DMS 273 treated with DMSO at 0.1 percent for 48 hours (cell line): ENCODE measurements around the gene SLC6A7.

Experiments used
- DNase-seq: peaks from one replicate; lab custom pipeline; 2025; lab: John Stamatoyannopoulos, UW

SLC6A7 gene

GRCh38 chr5:150192462-150192861 is 2.6 kb downstream of the SLC6A7 start:
- DNase-seq: no peak

GRCh38 chr5:150195736-150196485 is 6.0 kb downstream of the SLC6A7 start:
- no peak for DNase-seq

DNA sequence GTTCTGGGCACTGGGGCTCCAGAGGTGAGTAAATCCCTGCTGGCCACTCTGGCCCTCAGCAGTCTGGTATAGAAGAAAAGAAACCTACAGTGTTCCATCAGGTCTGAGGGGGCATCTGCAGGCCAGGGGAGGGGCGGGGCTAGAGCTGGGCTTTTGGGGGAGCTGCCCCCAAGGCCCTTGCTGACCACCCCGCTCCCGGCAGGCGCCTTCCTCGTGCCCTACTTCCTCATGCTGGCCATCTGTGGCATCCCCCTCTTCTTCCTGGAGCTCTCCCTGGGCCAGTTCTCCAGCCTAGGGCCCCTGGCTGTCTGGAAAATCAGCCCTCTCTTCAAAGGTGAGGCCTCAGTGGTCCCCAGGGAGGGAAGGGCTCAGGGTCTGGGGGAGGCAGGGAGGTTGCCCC is 6.7 kb downstream of the SLC6A7 start:
- DNase-seq: no peak

GRCh38 chr5:150196986-150197385 is 7.1 kb downstream of the SLC6A7 start:
- no peak for DNase-seq

DNA sequence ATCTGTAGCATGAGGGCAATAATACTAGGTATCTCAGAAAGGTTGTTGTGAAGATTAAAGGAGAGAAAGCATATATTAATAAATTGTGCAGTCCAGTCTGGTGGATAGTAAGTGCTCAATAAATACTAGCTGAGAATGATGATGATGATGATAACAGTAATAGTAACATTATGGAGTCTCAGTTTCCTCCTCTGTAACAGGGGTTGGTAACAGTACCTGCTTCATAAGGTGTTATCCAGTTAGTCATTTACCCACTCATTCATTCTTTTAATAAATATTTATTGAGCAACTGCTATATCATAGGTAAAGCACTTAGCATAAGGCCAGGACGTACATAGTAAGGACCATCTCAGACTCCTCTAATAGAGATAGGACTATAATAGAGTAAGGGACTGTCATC is 7.6 kb downstream of the SLC6A7 start:
- no peak for DNase-seq

GRCh38 chr5:150202501-150202900 is 12.6 kb downstream of the SLC6A7 start:
- DNase-seq: no peak

DNA sequence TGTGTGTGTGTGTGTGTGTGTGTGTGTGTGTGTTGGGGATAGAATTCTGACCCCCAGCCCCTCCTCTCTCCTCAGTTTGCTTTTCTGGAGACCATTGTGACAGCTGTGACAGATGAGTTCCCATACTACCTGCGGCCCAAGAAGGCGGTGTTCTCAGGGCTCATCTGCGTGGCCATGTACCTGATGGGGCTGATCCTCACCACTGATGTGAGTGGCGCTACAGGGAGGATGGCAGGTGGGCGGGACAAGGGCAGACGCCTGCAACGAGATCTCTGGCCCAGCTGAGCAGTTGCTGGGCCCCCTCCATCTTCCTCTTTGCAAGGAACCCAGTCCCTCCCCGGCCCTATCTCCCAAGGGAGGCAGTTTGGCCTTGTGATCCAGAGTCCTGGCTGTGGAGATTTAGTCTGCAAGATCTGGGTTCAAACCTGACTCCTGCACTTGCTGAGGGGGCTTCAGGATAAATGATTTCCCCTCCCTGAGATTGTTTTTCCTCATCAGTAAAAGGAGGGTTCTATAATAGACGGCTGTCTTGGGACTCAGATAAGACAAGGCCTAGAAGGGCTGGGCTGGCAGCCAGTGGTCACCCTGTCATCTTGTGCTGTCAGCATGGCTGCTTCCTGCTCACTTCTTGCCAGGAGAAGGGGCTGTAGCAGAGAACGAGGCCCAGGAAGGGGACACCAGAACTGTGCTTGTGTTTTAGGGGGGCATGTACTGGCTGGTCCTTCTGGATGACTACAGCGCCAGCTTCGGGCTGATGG is 14.1 kb downstream of the SLC6A7 start:
- no peak for DNase-seq

- DNase-seq: no peak
These were observed 14.7 kb downstream of the SLC6A7 start for GRCh38 chr5:150204590-150204960.

- no peak for DNase-seq
These were observed 16.4 kb downstream of the SLC6A7 start for GRCh38 chr5:150206098-150206778.

DNA sequence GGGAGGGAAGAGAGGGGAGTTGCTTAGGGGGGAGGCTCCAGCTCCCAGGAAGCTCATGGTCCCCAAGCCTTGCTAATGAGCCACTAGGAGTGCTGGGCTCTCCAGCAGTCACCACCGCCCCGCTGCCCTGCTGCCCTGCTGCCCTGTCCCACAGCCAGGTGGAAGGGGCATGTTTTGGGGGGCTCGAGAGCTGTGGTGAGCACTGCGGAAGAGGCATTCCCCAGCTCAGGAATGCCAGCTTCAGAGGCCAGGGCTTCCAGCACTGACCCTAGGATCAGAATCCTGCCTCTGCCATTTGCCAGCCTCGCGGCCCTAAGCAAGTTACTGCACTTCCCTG is 16.9 kb downstream of the SLC6A7 start:
- no peak for DNase-seq

DNA sequence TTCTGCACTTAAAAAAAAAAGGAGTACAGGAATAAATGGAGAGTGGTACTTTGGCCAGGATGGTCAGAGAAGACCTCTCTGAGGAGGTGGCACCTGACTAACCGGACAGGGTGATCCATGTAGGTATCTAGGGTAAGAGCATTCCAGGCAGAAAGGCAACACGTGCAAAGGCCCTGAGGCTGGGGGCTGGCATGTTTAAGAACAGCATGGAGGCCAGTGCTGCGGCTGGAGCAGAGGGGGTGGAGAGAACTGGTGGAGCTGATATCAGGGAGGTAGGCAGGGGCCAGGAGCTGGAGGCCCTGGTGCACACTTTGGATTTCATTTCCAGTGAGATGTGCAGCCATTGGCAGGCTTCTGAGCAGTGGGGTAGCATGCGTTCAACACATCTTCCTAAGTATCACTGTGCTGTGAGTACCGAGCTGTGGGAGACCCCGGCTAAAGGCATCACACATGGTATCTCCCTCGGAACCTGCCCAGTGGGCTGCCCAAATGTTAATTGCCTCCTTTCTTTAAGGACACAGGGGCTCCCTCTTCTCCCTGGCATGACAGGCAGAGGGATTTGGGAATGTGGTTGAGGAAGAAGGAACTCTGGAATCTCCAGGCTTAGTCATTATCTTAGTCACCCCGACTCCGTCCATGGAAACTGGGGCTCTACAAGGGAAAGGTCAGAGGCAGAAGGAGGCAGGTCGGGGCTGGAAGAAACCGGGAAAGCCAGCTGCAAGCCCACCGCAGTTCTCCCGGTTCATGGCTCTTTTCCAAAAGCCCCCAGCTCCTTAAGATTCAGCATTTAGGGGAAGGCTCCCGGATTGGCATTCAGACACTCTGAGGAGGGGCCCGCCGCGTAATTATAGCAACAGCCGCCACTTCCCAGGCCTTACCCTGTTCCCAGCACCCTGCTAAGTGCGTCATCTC is 18.6 kb downstream of the SLC6A7 start:
- DNase-seq: no peak

- no peak for DNase-seq
These were observed 19.3 kb downstream of the SLC6A7 start for GRCh38 chr5:150209099-150209635.

GRCh38 chr5:150210644-150211043 is 20.8 kb downstream of the SLC6A7 start:
- DNase-seq: no peak

GRCh38 chr5:150211156-150212030 is 21.5 kb downstream of the SLC6A7 start:
- no peak for DNase-seq

DNA sequence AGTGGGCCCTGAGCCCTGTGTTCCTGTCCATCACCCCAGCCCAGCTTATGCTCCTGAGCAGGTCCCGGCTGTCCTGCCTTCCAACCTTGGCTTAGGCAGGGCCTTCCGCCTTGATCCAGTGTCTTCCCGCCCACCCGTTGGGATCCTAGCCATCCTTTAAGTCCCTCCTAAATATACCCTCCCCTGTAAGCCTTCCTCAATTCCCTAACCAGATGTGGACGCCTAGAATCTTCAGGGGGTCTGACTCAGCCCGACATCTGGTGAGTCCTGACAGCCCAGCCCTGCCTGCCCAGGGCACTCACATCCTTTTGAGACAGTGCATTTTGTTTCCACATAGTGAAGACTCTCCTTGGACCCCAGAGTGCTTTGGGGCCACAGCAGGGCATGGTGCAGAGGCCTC is 23.7 kb downstream of the SLC6A7 start:
- no peak for DNase-seq

GRCh38 chr5:150214289-150214688 is 24.4 kb downstream of the SLC6A7 start:
- DNase-seq: no peak

DNA sequence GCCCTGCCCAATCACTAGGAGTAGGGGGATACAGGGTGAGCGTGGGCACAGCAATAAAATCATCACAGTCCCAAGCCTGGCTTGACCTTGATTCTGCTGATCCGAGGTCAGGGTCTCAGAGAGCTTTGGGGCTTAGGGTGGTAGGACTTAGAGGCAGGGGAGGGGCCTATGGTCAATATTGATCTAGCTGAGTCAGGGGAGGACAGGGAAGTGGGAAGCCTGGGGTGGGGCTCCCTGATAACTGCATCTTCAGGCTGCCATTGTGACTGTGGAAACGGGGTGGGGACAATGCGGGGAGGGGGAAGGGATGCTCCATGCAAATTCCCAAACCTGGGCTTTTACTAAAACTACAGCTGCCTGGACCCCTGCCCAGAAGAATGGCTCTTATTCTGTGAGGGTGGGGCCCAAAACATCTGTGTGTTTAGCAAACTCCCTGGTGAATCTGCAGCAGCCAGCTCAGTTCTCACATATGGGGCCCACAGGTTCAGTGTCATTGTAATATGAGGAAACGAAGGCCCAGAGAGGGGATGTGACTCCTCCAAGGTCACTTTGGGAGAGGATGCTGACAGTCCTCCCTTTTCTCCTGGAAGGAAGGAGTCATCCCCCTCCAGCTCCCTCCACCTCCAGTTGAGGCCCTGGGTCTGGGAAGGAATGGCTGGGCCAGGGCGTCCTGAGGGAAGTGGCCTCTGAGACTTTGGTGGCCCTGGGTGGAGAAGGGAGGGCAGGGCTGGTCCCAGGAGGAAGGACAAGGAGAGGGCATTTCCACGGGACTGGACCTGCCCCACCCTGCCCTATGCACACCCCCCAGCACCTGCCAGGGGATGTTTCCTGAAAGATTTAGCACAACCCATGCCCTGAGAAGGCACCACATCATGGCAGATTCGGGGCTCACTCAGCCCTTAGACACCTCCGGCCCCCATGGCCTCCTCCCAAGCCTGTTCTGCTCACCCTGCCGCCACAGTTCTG is 26.4 kb downstream of the SLC6A7 start:
- DNase-seq: no peak

DNA sequence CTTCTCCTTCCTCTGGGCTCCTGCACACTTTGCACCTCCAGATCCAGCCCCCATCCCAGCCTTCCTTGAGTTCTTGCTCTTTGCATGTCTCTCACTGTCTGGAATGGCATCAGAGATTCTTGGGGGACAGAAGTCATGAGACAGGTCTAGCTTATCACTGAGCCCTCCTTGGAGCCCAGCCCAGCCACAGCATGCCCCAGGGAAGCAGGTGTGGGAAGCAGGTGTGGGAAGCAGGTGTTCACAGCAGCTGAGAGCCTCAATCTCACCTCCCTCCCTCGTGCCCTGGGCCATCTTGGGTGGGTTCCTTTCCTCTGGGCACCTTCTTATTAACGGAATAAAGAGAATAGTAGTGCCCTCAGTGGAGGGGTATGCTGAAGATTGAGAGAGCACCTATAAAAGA is 27.2 kb downstream of the SLC6A7 start:
- DNase-seq: no peak

- DNase-seq: peak; percentile 48
These were observed 28.2 kb downstream of the SLC6A7 start for GRCh38 chr5:150217873-150218692.
